Esophagus muscularis mucosa (tissue), 4 donors: ENCODE data around the gene UCHL5. TPM values are rescaled to one million over a fixed set of nuclear protein-coding genes. Genes with fewer than 3 reads are reported as not detected.
"Not testable (repeated sequence)": the region's sequence is repeated elsewhere in the genome, so short reads cannot be mapped to it uniquely, and the experiment has no call there.

Experiments
- DNase-seq: peaks from one replicate; pipeline ENCODE4 v3.0.0-alpha.2; 2017; ENCODE audit errors: extremely low spot score
- H3K27ac ChIP-seq, 4 donors: fragments of 200-600 bp; sonication (generic); replicated peaks in 1 of 4; 1 replicate in 3 of 4; 2 replicates in 1 of 4; pipeline ENCODE4 v1.5.1; 2016 to 2019; ENCODE audit warnings: mild to moderate bottlenecking in 1 of 4
- H3K27me3 ChIP-seq, 4 donors: fragments of 200-600 bp; sonication (generic); one replicate each; pipeline versions ENCODE4 v1.5.1 to v1.6.0; 2016 to 2019
- H3K36me3 ChIP-seq, 4 donors: fragments of 200-600 bp; sonication (generic); one replicate each; pipeline ENCODE4 v1.5.1; 2016 to 2019
- H3K4me1 ChIP-seq, 4 donors: fragments of 200-600 bp; sonication (generic); one replicate each; pipeline ENCODE4 v1.5.1; 2016 to 2019
- H3K4me3 ChIP-seq, 4 donors: fragments of 200-600 bp; sonication (generic); 1 replicate in 2 of 4; 2 replicates in 2 of 4; pipeline ENCODE4 v1.5.1; 2016 to 2019; ENCODE audit warnings: mild to moderate bottlenecking in 4 of 4, moderate library complexity in 1 of 4
- H3K9me3 ChIP-seq, 4 donors: fragments of 200-600 bp; sonication (generic); 1 replicate in 3 of 4; 2 replicates in 1 of 4; pipeline ENCODE4 v1.5.1; 2016 to 2019
- CTCF ChIP-seq, 3 experiments: fragments of 200-600 bp in 2 of 3; fragments of 450-650 bp in 1 of 3; sonication (generic) in 2 of 3; IDR thresholded peaks; one replicate each; pipeline ENCODE4 v1.5.1; 2017 to 2019; ENCODE audit warnings: antibody characterized with exemption in 3 of 3, mild to moderate bottlenecking in 2 of 3, moderate library complexity in 1 of 3
- EP300 ChIP-seq: sonication (generic); formaldehyde crosslinking; IDR thresholded peaks from one replicate; pipeline ENCODE4 v1.6.1; 2017; ENCODE audit warnings: antibody characterized with exemption
- POLR2A ChIP-seq: fragments of 450-650 bp; IDR thresholded peaks from one replicate; pipeline ENCODE4 v1.6.1; 2017; ENCODE audit warnings: antibody characterized with exemption, moderate library complexity, mild to moderate bottlenecking, low read depth
- POLR2AphosphoS5 ChIP-seq, 2 donors: sonication (generic); formaldehyde crosslinking; IDR thresholded peaks; one replicate each; pipeline ENCODE4 v1.6.1; 2017; ENCODE audit warnings: antibody characterized with exemption in 2 of 2
- WGBS: methylation state at CpG from one replicate; pipeline ENCODE4 v1.1.5; 2018; 5-methylcytosine and 5-hydroxymethylcytosine counted together
- intact Hi-C: fragments of 100-400 bp; cut with DNase I; formaldehyde crosslinking; loops from one replicate; pipeline ENCODE4 v1.15.1; 2023
- total RNA-seq, 4 donors: library from RNA; depleted of rRNA; stranded (reverse); fragments of >200 nt; gene quantifications; one replicate each; pipeline versions ENCODE4 v1.1.0 to v1.2.1, GENCODE V29; 2016

The UCHL5 gene
- total RNA-seq, 4 donors from 2014 or later: 24.0 to 33.8 (median 28.8) TPM

GRCh38 chr1:192986110-192986747 lies 72.9 kb downstream of the UCHL5 start:
- TF ChIP-seq POLR2AphosphoS5 (IDR thresholded peaks at IDR 0.05) (no peak), POLR2A (no peak)
- Histone ChIP-seq H3K4me1 (no peaks in the 10 kb centered on the region), H3K4me3 (no peak overlapping the region), H3K9me3 (no peaks in the 10 kb centered on the region), H3K36me3 (peaks cover 0 to 14% (median 0%) of the 10 kb centered on the region in 4 donors), H3K27me3 (no peaks in the 10 kb centered on the region), H3K27ac (no peak overlapping the region)
- 85% methylated on average over 8 of the region's 8 CpGs for WGBS
- DNase-seq: no peak
- intact Hi-C loops: no loop called here

DNA sequence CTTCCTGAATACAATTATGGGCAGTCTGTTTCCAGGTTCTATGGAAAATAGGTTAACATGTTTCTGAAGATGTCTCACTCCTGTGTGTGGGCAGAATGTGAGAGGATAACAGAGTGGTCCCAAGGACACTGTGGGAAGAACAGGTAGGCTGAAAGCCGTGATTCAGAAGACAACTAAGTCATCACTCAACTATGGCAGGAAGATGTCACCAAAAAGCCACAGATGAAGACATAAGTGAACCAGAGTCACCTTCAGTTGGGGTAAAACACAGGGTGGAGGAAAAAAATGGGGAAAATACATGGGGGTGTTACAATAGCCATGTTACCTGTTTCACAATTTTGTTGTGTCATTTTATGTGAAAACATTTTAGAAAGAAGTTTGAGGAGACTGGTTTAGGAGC lies 75.1 kb downstream of the UCHL5 start:
- WGBS: 93% methylated on average over 1 of the region's 1 CpG
- peaks cover 0 to 14% (median 0%) of the 10 kb centered on the region in 4 donors for H3K36me3 ChIP-seq
- intact Hi-C loops: no loop called here
- no peaks in the 10 kb centered on the region for H3K9me3 ChIP-seq
- DNase-seq: no peak
- no peak overlapping the region for H3K4me3 ChIP-seq
- TF ChIP-seq CTCF (IDR thresholded peaks at IDR 0.05) (no peak), POLR2AphosphoS5 (IDR thresholded peaks at IDR 0.05) (no peak), EP300 (no peak), POLR2A (no peak)
- H3K27me3 ChIP-seq: no peaks in the 10 kb centered on the region
- H3K4me1 ChIP-seq: no peaks in the 10 kb centered on the region
- H3K27ac ChIP-seq: no peak overlapping the region

- WGBS: 84% methylated on average over 6 of the region's 6 CpGs
- H3K9me3 ChIP-seq: no peaks in the 10 kb centered on the region
- DNase-seq: no peak
- peaks cover 0 to 14% (median 0%) of the 10 kb centered on the region in 4 donors for H3K36me3 ChIP-seq
- no peaks in the 10 kb centered on the region for H3K27me3 ChIP-seq
- TF ChIP-seq EP300 (no peak), CTCF (IDR thresholded peaks at IDR 0.05) (no peak), POLR2A (no peak), POLR2AphosphoS5 (IDR thresholded peaks at IDR 0.05) (no peak)
- H3K27ac ChIP-seq: no peak overlapping the region
- no peaks in the 10 kb centered on the region for H3K4me1 ChIP-seq
- intact Hi-C loops: no loop called here
- H3K4me3 ChIP-seq: no peak overlapping the region
Observed at GRCh38 chr1:192983349-192983980, 75.7 kb downstream of the UCHL5 start.

- no peak for TF ChIP-seq POLR2AphosphoS5 (IDR thresholded peaks at IDR 0.05)
- no peak for TF ChIP-seq CTCF (IDR thresholded peaks at IDR 0.05)
- no peak for TF ChIP-seq EP300
- no peak for TF ChIP-seq POLR2A
- intact Hi-C loops: no loop called here
Observed at GRCh38 chr1:192980856-192981255, 78.3 kb downstream of the UCHL5 start.

GRCh38 chr1:192980334-192980733 lies 78.8 kb downstream of the UCHL5 start:
- intact Hi-C loops, H3K27ac ChIP-seq, DNase-seq, H3K4me3 ChIP-seq, H3K4me1 ChIP-seq, H3K36me3 ChIP-seq, H3K27me3 ChIP-seq, H3K9me3 ChIP-seq: not testable (repeated sequence)
- 97% methylated on average over 4 of the region's 4 CpGs for WGBS

More at GRCh38 chr1:192980856-192981255, 78.3 kb downstream of the UCHL5 start:
- Histone ChIP-seq H3K27me3 (no peaks in the 10 kb centered on the region), H3K27ac (no peak overlapping the region), H3K4me3 (no peak overlapping the region), H3K36me3 (no peaks in the 10 kb centered on the region), H3K4me1 (no peaks in the 10 kb centered on the region), H3K9me3 (no peaks in the 10 kb centered on the region)
- 73% methylated on average over 1 of the region's 1 CpG for WGBS
- no peak for DNase-seq

GRCh38 chr1:192979542-192979941 lies 79.6 kb downstream of the UCHL5 start:
- Histone ChIP-seq H3K27ac (no peak overlapping the region), H3K9me3 (no peaks in the 10 kb centered on the region), H3K4me3 (no peak overlapping the region), H3K4me1 (no peaks in the 10 kb centered on the region), H3K36me3 (no peaks in the 10 kb centered on the region), H3K27me3 (no peaks in the 10 kb centered on the region)
- intact Hi-C loops: no loop called here
- WGBS: 96% methylated on average over 13 of the region's 13 CpGs
- TF ChIP-seq POLR2A (no peak), EP300 (no peak), POLR2AphosphoS5 (IDR thresholded peaks at IDR 0.05) (no peak), CTCF (IDR thresholded peaks at IDR 0.05) (no peak)
- DNase-seq: no peak
